HG02885 (cell line): ENCODE data around the gene PLCG1.
A peak's percentile ranks its signal among the peaks of the same experiment; 100 is the strongest.

Source experiments
- ATAC-seq: cut with Tn5 transposase; IDR thresholded peaks from one replicate; pipeline ENCODE4 v1.9.1; 2021; ENCODE audit warnings: mild to moderate bottlenecking; ENCODE audit not compliant: unreplicated experiment, poor library complexity

Gene PLCG1

DNA sequence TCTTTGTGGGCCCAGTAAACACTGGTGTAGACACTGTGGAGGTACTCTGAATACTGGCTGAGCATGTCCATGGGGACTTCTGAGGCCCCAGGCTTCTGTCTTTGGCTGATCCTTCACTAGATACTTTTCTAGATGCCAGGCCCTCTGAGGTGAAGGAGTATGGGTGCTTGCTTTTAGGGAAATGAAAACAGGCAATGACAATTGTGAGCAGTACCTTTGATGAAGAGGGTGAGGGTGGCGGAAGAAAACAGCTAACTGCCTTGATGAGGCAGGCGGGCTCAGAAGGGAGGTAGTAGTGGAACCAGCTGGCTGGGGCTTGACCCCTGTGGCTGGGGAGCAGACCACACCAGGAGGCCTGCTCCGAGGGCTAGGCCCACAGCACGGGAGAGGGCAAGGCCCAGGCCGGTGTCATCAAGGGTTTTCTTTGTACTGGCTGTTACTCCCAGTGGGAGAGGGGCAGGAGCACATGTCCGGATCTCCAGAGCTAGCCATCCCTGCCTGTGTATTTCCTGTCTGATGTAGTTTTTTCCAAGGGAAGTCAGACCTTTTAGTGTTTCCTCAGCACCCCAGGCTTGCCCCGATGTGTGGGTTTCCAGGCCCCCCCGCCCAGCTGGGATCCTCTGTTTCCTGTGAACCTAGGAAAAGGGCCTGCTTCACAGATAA lies 3.9 kb downstream of the PLCG1 start:
- no peak for ATAC-seq

DNA sequence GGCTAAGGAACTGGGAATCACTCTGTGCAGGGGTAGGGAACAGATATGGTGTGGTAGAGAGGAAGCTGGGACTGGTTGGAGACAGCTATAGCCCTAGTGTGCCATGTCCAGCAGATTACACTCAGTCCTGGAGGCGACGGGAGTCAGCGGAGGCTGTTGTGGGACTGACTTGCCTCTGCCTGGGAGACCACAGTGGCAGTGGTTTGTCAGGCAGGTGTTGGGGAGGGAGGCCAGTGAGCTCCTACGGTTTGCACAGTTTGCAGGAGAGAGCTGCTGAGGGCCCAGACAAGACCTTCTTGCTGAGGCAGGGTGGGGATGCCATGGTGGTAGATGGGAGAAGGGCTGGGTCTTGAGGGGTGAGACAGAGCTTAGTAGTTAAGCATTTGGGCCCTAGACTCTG lies 4.9 kb downstream of the PLCG1 start:
- ATAC-seq, result no peak

DNA sequence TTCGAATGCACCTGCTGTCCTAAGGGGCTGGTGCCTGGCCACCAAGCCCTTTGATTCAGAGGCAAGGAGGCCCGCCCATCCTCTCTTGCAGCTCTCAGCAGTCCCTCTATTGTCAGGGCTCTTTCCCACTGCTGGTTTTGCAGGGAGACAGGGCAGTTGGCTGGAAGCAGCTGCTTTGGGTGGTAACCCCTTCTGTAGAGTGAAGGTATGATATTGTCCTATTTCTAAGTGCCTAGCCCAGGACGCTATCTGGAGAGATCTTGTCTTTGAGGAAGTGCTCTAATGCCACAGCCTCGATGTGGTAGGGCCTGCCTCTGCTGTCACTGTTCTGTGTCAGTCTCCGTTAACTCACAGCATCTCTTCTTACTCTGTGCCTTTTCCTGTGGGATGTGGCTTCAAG lies 5.6 kb downstream of the PLCG1 start:
- ATAC-seq, result peak; percentile 39

DNA sequence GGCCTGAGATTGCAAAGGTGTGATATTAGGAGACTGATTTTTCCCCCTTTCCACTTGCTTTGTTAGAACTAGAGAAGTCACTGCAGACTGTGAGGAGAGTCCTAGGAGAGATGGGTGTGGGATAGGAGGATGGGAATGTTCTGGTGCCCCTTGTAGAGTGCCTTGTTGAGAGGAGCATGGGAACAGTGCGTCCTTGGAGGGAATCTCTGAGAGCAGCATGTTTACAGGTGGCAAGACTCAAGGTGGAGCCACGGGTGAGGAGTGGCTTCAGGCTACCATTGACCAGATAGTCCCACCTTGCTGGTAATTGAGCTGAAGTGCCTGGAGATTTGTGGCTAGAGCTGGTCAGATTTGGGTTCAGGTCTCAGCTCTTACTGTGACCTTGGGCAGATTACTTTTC lies 6.0 kb downstream of the PLCG1 start:
- ATAC-seq, result no peak

DNA sequence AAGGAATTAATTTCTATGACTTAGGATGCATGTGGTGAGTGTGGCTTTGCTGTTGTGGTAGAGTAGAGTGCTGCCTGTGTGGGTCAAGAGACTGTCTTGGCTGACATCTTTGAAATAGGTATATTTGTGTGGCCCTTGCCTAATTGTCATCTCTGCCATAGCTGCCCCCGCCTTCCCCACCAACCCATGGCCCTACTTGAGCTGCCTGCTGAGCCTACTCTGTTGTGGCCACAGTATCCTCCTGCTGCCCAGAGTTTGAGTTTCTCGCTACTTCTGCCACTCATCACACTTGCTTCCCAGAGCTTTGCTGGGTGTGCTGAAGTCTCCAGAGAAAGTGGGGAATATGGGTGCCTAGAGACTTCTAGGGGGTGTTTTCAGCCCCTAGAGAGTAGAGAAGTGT lies 8.0 kb downstream of the PLCG1 start:
- ATAC-seq, result no peak

DNA sequence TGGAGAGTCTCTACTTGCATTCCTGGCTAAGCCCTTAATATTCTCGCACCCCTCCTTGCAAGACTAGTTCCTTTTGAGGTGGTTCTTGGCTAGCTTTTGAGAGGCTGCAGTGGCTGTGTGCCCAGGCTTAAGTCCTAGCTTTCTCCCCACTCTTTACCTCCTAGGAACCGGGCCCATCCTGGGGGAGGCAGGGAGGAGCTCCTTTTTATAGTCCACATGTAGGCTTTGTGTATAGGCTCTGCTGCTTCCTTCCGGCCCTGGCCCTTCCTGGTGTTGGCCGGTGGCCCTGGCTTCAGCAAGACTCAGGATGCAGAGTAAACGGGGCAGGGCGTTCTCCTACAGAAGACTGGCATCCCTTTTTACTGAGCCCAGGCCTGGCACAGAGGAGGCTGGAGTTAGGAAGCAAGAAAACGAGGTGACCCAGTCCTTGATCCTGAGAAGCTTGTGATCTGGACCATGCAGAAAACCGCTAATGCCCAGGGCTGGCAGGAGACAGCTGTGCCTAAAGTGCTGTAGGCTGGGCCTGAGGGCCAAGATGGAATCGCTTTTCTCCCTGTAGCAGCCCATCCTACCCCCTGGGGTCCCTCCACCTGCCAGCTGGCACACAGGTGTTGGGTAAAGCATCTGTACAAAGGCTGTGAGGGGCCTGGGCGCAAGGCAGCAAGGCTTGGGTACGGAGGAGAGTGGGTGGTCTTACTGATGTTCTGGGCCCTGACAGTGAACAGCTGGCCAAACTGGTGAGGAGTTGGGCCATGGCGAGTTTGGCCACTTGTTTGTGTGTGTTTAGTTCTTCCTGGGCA lies 8.7 kb downstream of the PLCG1 start:
- ATAC-seq, result no peak

DNA sequence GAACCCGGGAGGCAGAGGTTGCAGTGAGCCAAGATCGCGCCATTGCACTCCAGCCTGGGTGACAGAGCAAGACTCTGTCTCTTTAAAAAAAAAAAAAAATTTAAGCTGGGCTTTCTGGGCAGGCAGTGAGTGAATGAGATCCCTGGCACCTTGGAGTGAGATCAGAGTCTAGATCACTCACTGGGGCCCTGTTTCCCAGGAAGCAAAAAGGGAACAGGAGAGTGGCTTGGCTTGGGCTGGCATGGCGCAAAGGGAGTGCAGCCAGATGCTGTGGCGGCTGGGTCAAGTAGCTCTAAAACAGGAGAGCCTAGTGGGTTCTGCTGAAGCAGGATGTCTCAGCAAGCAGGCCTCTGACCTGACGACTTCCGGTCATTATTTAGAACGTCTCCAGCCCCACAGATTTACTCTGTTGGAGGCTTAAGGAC lies 10.4 kb downstream of the PLCG1 start:
- ATAC-seq, result no peak

DNA sequence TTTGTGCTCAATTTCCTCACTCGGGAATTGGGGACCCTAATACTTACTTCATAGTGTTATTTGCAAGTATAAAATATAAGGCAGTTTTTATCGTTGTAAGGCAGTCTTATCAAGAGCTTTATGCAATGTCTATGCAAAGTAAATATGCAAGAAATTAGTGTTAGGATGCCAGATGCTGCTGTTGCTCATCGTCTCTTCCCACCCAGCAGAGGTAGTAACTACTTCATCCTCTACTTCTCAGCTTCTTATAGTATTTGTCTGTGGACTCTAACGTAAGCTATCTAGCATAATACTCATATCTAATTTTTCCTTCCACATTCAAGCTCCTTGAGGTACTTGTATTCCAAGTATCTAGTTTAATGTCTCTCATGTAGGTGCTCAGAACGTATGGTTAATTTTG lies 11.6 kb downstream of the PLCG1 start:
- no peak for ATAC-seq

DNA sequence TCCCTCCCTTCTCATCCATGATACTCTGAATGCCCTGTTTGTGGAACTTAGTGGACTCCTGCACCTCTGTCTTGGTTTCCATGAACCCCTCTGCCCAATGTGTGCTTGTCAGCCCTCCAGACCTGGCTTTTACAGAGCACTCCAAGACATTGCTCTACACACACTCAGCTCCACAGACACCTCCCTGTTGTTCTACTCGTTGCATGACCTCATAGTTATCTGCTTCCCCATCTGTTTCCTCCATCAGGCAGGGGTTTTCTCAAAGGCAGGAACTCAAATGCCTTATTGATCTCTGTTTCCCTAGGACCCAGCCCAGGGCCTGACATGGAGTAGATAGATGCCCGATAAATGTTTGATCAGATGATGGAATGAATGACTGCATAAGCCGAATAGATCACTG lies 13.3 kb downstream of the PLCG1 start:
- ATAC-seq, result no peak

DNA sequence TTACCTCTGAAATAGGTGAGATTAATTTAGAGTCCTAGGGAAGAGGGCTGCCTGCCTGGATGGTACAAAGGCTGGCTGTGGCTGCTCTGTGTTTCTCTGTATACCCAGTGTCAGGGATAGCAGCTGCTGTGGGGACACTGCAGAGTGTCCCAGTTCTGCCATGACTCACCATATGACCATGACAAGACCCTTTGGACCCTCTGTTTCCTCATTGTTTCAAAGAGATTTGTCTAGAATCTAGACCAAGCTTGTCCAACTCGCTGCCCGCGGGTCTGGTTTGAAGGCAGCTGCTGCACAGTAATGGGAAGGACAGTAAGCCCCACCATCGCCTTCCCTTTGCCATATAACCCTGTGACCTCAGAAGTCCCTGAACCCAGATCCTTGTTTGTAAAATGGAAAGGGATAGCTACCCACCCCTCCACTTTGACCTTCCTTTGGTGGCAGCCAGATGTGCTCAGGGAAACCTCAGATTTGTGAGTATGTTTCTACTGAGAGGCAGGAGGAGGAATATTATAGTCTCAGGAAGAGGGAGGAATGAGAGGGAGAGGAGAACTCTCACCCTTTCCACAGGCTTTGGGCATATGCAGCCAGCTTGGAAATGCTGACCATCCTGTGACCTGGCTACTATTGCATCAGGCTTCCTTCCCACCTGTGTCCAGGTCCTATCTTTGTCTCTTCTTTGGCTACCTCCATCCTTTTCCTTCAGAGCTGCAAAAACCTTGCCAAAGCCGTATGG lies 14.0 kb downstream of the PLCG1 start:
- no peak for ATAC-seq

DNA sequence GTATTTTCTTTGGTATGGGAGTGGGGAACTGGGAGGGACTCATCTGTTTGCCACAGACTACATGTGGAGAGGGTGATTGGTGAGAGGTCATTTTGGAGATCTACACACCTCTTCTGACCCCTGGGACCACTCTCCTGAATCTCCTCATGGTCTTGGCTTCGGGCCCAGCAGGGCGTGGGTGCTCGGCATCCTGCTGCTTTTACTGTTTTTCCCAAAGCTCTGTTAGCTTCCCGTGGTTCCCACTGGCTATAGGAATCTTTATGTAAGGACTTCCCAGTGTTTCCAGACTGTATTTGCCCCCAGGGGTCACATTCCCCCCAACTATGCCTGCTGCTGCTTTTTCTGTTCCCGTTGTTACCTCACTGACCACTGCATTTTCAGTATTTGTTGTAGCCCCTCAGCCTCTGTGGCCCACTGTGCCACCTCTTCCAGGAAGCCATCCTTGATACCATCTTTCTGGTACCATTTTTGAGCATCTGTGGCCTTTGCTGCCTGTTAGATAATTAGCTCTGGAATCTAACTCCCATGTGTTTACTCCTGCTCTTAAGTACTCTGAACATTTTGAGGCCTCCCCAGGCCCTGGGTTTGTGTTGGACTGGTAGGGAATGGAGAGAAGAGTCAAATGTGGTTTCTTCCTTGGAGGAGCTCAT lies 14.9 kb downstream of the PLCG1 start:
- no peak for ATAC-seq

DNA sequence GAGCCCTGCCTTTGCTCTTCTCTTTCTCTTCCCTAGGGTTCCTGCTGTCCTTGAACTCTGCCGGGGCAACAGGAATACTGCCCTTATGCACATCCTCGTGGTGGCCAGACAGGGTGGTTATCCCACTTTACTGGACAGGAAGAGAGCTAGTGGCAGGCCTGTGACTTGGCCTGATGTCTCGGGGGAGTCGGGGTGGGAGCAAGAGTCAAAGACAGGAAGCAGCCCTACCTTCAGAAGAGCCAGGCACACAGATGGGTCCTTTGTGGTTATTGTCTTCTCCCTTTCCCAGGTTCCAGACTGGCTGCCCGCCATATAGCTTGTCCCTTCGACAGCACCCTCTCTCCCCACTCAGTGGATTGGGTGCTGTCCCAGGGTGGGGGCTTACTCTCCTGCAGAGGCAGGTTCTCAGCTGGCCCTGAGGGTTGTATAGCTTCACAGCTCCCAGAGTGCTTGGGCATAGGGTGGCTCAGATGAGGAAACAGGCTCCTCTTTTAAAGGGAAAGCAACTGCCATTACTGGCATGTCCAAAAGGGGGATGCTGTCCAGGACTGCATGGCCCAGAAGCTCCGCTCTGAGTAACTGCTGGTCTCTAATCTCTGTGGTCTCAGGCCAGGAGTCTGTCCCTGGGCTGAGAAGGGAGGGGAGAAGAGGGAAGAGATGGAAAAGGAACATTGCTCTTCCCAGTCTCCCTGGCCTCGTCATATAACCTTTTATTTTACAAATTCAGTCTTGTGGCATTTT lies 17.3 kb downstream of the PLCG1 start:
- no peak for ATAC-seq

DNA sequence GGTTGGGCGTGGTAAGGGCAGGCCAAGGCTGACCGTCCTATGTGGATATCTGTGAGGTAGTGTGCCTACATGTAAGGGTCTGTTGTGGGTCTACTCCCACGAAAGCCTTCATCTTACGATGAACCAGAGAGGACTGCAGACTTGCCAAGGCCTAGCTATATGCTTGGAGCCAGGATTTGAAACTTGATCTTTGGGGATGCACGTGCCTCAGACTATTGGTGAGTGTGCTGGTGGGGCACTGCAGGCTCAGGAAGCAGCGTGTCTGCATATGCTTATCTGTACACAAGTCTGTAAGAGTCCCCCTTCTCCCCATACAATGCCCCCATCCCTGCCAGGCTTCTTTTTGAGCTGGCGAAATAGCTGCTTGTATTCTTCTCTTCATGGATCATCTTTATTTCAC lies 17.9 kb downstream of the PLCG1 start:
- no peak for ATAC-seq

DNA sequence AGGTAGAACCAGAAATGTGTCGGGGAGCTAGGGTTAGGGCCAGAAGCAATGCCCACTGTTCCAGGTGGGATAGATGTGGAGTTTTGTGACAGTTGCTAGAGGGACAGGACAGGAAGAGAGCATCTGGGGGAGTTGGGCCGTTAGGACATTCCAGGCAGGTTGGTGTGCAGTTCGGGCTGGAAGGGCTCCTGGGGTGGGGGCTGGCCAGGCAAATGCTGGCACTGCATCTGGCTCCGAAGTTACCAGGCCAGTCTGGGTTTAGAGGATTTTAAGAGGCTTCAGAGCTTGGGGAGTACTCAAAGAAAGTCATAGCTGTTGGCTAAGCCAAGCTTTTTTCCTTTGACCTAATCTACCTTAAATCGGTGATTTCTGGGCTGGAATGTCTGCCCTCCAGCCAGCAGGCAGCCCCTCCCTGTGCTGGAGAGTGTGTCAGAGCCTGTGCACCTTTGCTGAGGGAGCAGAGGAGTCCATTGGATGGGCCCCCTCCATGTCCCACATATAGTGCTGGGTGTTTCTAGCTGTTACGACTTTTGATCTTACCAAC lies 20.8 kb downstream of the PLCG1 start:
- ATAC-seq, result no peak

DNA sequence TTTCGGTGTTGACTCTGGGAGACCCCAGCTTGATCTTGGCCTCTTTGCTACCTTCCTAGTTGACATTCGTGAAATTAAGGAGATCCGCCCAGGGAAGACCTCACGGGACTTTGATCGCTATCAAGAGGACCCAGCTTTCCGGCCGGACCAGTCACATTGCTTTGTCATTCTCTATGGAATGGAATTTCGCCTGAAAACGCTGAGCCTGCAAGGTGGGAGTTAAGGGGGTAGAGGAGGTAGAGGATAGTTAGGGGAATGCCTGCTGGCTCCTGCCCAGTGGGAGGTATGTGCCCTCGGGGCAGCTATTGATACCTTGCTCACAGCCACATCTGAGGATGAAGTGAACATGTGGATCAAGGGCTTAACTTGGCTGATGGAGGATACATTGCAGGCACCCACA lies 22.2 kb downstream of the PLCG1 start:
- no peak for ATAC-seq

DNA sequence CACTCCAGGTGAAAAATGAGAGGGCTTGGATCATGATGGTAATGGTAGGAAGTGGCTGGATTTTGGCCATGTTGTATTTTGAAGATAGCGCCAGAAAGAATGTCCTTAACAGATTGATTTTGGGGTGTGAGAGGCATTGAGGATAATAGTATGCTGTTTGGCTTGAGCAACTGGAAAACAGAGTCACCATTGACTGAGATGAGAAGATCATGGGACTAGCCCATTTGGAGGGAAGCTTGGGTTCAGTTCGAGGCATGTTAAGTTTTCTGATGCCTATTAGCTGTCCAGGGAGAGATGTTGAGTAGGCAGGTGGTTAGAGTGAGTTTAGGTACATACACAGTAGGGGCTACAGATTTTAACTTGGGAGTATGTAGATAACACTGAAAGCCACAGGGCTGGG lies 23.3 kb downstream of the PLCG1 start:
- no peak for ATAC-seq

DNA sequence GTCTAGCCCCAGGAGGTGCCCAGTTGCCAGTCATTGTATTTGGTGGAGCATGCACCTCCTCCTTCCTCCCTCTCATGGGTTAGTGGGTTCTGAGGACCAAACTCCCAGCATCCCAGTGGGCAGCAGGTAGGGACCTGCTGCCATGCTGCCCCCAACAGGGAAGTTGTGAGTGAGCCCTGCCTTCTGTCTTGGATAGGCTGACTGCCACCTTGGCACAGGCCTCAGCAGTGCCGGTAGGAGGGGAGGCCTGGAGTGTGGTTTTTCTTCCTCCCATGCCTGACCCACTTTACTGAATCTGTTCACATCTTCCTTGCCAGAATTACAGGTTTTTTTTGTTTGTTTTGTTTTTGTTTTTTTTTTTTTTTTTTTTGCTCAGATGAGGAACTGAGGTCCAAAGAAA lies 24.5 kb downstream of the PLCG1 start:
- ATAC-seq, result no peak

DNA sequence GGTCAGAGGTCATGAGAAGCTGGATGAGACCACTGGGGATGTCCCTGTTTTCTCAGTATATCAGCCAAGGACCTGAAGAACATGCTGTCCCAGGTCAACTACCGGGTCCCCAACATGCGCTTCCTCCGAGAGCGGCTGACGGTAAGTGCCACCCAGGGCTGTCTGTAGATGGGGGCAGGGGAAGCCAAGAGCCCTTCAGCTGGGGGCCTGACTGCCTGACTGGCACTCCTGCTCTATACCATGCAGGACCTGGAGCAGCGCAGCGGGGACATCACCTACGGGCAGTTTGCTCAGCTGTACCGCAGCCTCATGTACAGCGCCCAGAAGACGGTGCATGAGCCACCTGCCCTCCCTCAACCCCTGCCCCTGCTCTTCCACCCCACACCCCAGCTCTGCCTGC lies 25.1 kb downstream of the PLCG1 start:
- ATAC-seq, result no peak

DNA sequence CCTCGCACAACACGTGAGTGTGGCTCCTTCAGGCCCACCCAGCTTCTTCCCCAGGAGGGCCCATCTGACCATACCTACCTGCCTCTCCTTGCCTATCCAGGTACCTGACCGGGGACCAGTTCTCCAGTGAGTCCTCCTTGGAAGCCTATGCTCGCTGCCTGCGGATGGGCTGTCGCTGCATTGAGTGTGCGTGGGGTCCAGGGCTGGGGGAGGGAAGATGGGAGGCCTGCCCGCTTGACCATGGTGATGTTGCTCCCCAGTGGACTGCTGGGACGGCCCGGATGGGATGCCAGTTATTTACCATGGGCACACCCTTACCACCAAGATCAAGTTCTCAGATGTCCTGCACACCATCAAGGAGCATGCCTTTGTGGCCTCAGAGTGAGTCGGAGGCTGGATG lies 26.5 kb downstream of the PLCG1 start:
- ATAC-seq, result no peak
